Activated T-cell treated with anti-CD3 and anti-CD28 coated beads, Interleukin-2, amount 50 U/mL, for 4 hours (primary cell): ENCODE results near the gene SORCS2. TPM values are rescaled to one million over a fixed set of nuclear protein-coding genes. Genes with fewer than 3 reads are reported as not detected.

Experiments
- ATAC-seq, 2 donors: fragments of 200-7000 bp; cut with Tn5 transposase; one replicate each; pipeline ENCODE4 v1.10.0; 2021
- DNase-seq: peaks from one replicate; pipeline ENCODE4 v3.0.0-alpha.2; 2020
- H3K27me3 Mint-ChIP-seq: one replicate; pipeline ENCODE4 v1.8.0; 2021; ENCODE audit warnings: low read depth, mixed read lengths
- H3K36me3 Mint-ChIP-seq: one replicate; pipeline ENCODE4 v1.8.0; 2022; ENCODE audit warnings: mixed read lengths; ENCODE audit not compliant: insufficient read depth
- H3K4me1 Mint-ChIP-seq: one replicate; pipeline ENCODE4 v1.8.0; 2021; ENCODE audit warnings: low read depth, mixed read lengths
- H3K4me3 Mint-ChIP-seq: one replicate; pipeline ENCODE4 v1.8.0; 2021; ENCODE audit warnings: mild to moderate bottlenecking, moderate library complexity, mixed read lengths
- H3K9me3 Mint-ChIP-seq: one replicate; pipeline ENCODE4 v1.8.0; 2021; ENCODE audit warnings: mixed read lengths
- total RNA-seq, 3 donors: library from RNA; stranded (reverse); gene quantifications; one replicate each; pipeline ENCODE4 v1.2.1, GENCODE V29; 2021

SORCS2 gene
- total RNA-seq, 3 donors from 2014 or later: 0.18 to 0.43 TPM; not detected in 1

GRCh38 chr4:7518871-7519637 is 326.7 kb downstream of the SORCS2 start:
- no peak for DNase-seq
- Mint-ChIP-seq H3K27me3 (peaks cover 32% of the 10 kb centered on the region), H3K4me1 (peaks cover 5% of the 10 kb centered on the region), H3K36me3 (no peaks in the 10 kb centered on the region), H3K9me3 (no peaks in the 10 kb centered on the region), H3K4me3 (no peak overlapping the region)
- no peak for ATAC-seq

GRCh38 chr4:7519638-7520376 is 327.5 kb downstream of the SORCS2 start:
- H3K36me3 Mint-ChIP-seq: no peaks in the 10 kb centered on the region
- peaks cover 12% of the 10 kb centered on the region for H3K4me1 Mint-ChIP-seq
- no peak for DNase-seq
- peaks cover 32% of the 10 kb centered on the region for H3K27me3 Mint-ChIP-seq
- H3K4me3 Mint-ChIP-seq: no peak overlapping the region
- H3K9me3 Mint-ChIP-seq: no peaks in the 10 kb centered on the region
- no peak for ATAC-seq

- Mint-ChIP-seq H3K9me3 (no peaks in the 10 kb centered on the region), H3K36me3 (no peaks in the 10 kb centered on the region), H3K27me3 (peaks cover 40% of the 10 kb centered on the region), H3K4me3 (no peak overlapping the region), H3K4me1 (peaks cover 15% of the 10 kb centered on the region)
- no peak for ATAC-seq
- DNase-seq: no peak
Observed at GRCh38 chr4:7521666-7522065, 329.3 kb downstream of the SORCS2 start.

GRCh38 chr4:7522452-7523220 is 330.3 kb downstream of the SORCS2 start:
- DNase-seq (no peak), ATAC-seq (no peak)
- peaks cover 38% of the 10 kb centered on the region for H3K27me3 Mint-ChIP-seq
- peaks cover 15% of the 10 kb centered on the region for H3K4me1 Mint-ChIP-seq
- no peaks in the 10 kb centered on the region for H3K9me3 Mint-ChIP-seq
- H3K4me3 Mint-ChIP-seq: no peak overlapping the region
- no peaks in the 10 kb centered on the region for H3K36me3 Mint-ChIP-seq

GRCh38 chr4:7523526-7523925 is 331.2 kb downstream of the SORCS2 start:
- Mint-ChIP-seq H3K4me3 (no peak overlapping the region), H3K4me1 (peaks cover 15% of the 10 kb centered on the region), H3K36me3 (no peaks in the 10 kb centered on the region), H3K9me3 (no peaks in the 10 kb centered on the region), H3K27me3 (peaks cover 39% of the 10 kb centered on the region)
- ATAC-seq (no peak), DNase-seq (no peak)

GRCh38 chr4:7524064-7524682 is 331.8 kb downstream of the SORCS2 start:
- H3K4me3 Mint-ChIP-seq: peak overlapping the region; percentile 31
- no peak for DNase-seq
- peaks cover 43% of the 10 kb centered on the region for H3K27me3 Mint-ChIP-seq

GRCh38 chr4:7524843-7525242 is 332.5 kb downstream of the SORCS2 start:
- Mint-ChIP-seq H3K36me3 (no peaks in the 10 kb centered on the region), H3K27me3 (peaks cover 46% of the 10 kb centered on the region), H3K4me1 (peaks cover 15% of the 10 kb centered on the region), H3K4me3 (no peak overlapping the region), H3K9me3 (no peaks in the 10 kb centered on the region)
- DNase-seq (no peak), ATAC-seq (no peak)

More at GRCh38 chr4:7524064-7524682, 331.8 kb downstream of the SORCS2 start:
- H3K4me1 Mint-ChIP-seq: peaks cover 15% of the 10 kb centered on the region
- no peaks in the 10 kb centered on the region for H3K9me3 Mint-ChIP-seq
- H3K36me3 Mint-ChIP-seq: no peaks in the 10 kb centered on the region
- no peak for ATAC-seq

GRCh38 chr4:7526491-7526890 is 334.2 kb downstream of the SORCS2 start:
- DNase-seq (no peak), ATAC-seq (no peak)
- Mint-ChIP-seq H3K4me1 (peaks cover 15% of the 10 kb centered on the region), H3K27me3 (peaks cover 38% of the 10 kb centered on the region), H3K4me3 (no peak overlapping the region), H3K9me3 (no peaks in the 10 kb centered on the region), H3K36me3 (no peaks in the 10 kb centered on the region)

- Mint-ChIP-seq H3K4me1 (peaks cover 15% of the 10 kb centered on the region), H3K9me3 (no peaks in the 10 kb centered on the region), H3K4me3 (no peak overlapping the region), H3K27me3 (peaks cover 36% of the 10 kb centered on the region), H3K36me3 (no peaks in the 10 kb centered on the region)
- ATAC-seq (no peak), DNase-seq (no peak)
Observed at GRCh38 chr4:7526929-7527535, 334.7 kb downstream of the SORCS2 start.

- no peak for ATAC-seq
- no peak overlapping the region for H3K4me3 Mint-ChIP-seq
- no peaks in the 10 kb centered on the region for H3K36me3 Mint-ChIP-seq
- DNase-seq: no peak
- H3K4me1 Mint-ChIP-seq: peaks cover 6% of the 10 kb centered on the region
- H3K27me3 Mint-ChIP-seq: peaks cover 27% of the 10 kb centered on the region
- no peaks in the 10 kb centered on the region for H3K9me3 Mint-ChIP-seq
Observed at GRCh38 chr4:7529368-7530080, 337.2 kb downstream of the SORCS2 start.

- H3K9me3 Mint-ChIP-seq: no peaks in the 10 kb centered on the region
- H3K27me3 Mint-ChIP-seq: peaks cover 21% of the 10 kb centered on the region
- H3K36me3 Mint-ChIP-seq: no peaks in the 10 kb centered on the region
- ATAC-seq (no peak), DNase-seq (no peak)
- H3K4me3 Mint-ChIP-seq: no peak overlapping the region
- peaks cover under 1% of the 10 kb centered on the region for H3K4me1 Mint-ChIP-seq
Observed at GRCh38 chr4:7530082-7530481, 337.7 kb downstream of the SORCS2 start.

- ATAC-seq (no peak), DNase-seq (no peak)
- H3K36me3 Mint-ChIP-seq: no peaks in the 10 kb centered on the region
- H3K27me3 Mint-ChIP-seq: peaks cover 13% of the 10 kb centered on the region
- no peaks in the 10 kb centered on the region for H3K4me1 Mint-ChIP-seq
- H3K9me3 Mint-ChIP-seq: no peaks in the 10 kb centered on the region
- no peak overlapping the region for H3K4me3 Mint-ChIP-seq
Observed at GRCh38 chr4:7530932-7531639, 338.7 kb downstream of the SORCS2 start.

- H3K4me3 Mint-ChIP-seq: no peak overlapping the region
- ATAC-seq: no peak
- peaks cover 10% of the 10 kb centered on the region for H3K27me3 Mint-ChIP-seq
- H3K36me3 Mint-ChIP-seq: no peaks in the 10 kb centered on the region
- no peaks in the 10 kb centered on the region for H3K4me1 Mint-ChIP-seq
- no peaks in the 10 kb centered on the region for H3K9me3 Mint-ChIP-seq
- no peak for DNase-seq
Observed at GRCh38 chr4:7531640-7531994, 339.3 kb downstream of the SORCS2 start.
